ENCODE results near the gene TYW5. TPM values are rescaled to one million over a fixed set of nuclear protein-coding genes. Genes with fewer than 3 reads are reported as not detected.

The TYW5 gene
- polyA plus RNA-seq, 1 experiment, result 6.7 TPM

DNA sequence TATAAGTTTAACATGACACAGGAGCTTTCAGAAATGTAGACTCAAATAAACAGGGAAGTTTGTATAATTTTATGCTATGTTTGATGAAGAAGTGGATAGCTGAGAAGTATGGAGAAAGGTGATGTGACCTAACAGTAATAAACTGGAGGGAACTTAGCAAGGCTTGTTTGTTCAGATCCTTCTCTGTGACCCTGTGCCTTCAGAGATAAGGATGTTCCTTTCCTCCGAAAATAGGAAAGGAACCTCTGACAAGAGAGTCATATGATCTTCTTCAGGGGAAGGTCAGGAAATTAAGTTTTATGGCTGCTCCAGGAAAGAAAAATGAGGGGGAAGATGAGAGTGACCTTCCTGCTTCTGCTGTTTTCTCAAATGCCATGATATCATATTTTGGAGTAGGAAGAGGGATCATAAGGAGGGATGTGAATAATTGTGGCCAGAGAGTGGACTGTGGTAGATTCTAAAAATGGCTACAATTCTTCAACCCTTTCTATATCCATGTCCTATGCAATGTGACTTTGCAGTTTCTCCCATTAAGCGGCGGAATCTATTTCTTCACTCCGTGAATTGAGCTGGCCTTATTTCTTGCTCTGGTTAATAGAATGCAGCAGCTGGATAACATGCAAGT lies 52.7 kb downstream of the TYW5 start:
- no peak overlapping the region for H3K27ac ChIP-seq (ENCODE audit: low read depth, low read length)
- TF ChIP-seq, protein P1, sequence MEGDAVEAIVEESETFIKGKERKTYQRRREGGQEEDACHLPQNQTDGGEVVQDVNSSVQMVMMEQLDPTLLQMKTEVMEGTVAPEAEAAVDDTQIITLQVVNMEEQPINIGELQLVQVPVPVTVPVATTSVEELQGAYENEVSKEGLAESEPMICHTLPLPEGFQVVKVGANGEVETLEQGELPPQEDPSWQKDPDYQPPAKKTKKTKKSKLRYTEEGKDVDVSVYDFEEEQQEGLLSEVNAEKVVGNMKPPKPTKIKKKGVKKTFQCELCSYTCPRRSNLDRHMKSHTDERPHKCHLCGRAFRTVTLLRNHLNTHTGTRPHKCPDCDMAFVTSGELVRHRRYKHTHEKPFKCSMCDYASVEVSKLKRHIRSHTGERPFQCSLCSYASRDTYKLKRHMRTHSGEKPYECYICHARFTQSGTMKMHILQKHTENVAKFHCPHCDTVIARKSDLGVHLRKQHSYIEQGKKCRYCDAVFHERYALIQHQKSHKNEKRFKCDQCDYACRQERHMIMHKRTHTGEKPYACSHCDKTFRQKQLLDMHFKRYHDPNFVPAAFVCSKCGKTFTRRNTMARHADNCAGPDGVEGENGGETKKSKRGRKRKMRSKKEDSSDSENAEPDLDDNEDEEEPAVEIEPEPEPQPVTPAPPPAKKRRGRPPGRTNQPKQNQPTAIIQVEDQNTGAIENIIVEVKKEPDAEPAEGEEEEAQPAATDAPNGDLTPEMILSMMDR (IDR thresholded peaks at IDR 0.05; ENCODE audit: low read depth, low read length), result no peak
- no peaks in the 10 kb centered on the region for H3K27me3 ChIP-seq (ENCODE audit: control insufficient read depth, insufficient read depth, low read length)
- DNase-seq (ENCODE audit: low read depth, low spot score), result no peak
- CTCF ChIA-PET, result interaction anchor here (1.5 kb wide), 1 partner anchor 42 kb away, joined by 3 read pairs; no protein-coding TSS in a partner anchor
- H3K4me3 ChIP-seq (ENCODE audit: low read depth, low read length), result no peak overlapping the region
- no peaks in the 10 kb centered on the region for H3K9me3 ChIP-seq (ENCODE audit: control insufficient read depth, insufficient read depth, low read length)
- POLR2A ChIA-PET, result no interaction called here

DNA sequence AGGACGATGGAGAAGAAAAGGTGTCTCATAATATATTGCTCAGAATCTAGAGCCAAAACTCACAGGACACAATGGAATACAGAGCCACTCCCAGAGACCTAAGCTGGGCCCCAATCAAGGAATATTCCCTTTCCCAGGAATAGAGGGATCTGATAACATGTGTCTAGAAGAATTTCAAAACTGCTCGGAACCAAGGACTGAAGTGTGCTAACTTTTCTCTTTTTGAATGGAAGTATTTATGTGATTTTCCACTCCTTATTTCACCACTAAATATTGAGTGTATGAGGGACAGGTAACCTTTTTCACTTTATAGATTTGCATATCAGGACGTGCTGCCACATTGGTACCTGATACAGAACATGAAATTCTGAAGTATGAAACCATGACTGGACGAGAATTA lies 53.3 kb downstream of the TYW5 start:
- CTCF ChIA-PET, result interaction anchor here (1.5 kb wide), 1 partner anchor 41 kb away, joined by 3 read pairs; no protein-coding TSS in a partner anchor
- POLR2A ChIA-PET, result no interaction called here

DNA sequence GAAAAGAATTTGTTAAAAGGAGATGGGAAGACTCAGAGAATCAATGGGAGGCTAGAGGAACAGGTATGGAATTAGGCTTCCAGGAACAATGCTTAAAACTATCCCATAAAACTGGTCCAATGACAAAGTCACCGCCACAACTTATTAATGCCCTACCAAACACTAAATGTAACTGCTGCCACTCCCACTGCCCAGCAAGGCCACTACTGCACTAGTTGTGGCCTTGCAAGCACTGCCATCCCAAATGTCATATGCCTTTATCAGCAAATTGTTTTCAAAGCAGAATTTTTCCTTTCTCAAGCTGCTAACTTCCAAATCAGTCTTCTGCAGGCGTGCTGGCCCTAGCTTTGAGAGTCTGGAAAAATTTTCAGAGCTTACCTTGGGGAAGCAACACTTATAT lies 58.7 kb downstream of the TYW5 start:
- CTCF ChIA-PET, result no interaction called here
- no peak for DNase-seq (ENCODE audit: low read depth, low spot score)
- no peaks in the 10 kb centered on the region for H3K9me3 ChIP-seq (ENCODE audit: control insufficient read depth, insufficient read depth, low read length)
- H3K27ac ChIP-seq (ENCODE audit: low read depth, low read length), result no peak overlapping the region
- H3K4me3 ChIP-seq (ENCODE audit: low read depth, low read length), result no peak overlapping the region
- POLR2A ChIA-PET, result no interaction called here
- TF ChIP-seq, protein P1 (IDR thresholded peaks at IDR 0.05; ENCODE audit: low read depth, low read length), result no peak
- H3K27me3 ChIP-seq (ENCODE audit: control insufficient read depth, insufficient read depth, low read length), result no peaks in the 10 kb centered on the region

More for the DNA sequence above, 53.3 kb downstream of the TYW5 start:
- TF ChIP-seq, protein P1 (IDR thresholded peaks at IDR 0.05; ENCODE audit: low read depth, low read length), result no peak
- Histone ChIP-seq H3K27ac (ENCODE audit: low read depth, low read length) (no peak overlapping the region), H3K27me3 (ENCODE audit: control insufficient read depth, insufficient read depth, low read length) (no peaks in the 10 kb centered on the region), H3K9me3 (ENCODE audit: control insufficient read depth, insufficient read depth, low read length) (no peaks in the 10 kb centered on the region), H3K4me3 (ENCODE audit: low read depth, low read length) (no peak overlapping the region)
- DNase-seq (ENCODE audit: low read depth, low spot score), result no peak

DNA sequence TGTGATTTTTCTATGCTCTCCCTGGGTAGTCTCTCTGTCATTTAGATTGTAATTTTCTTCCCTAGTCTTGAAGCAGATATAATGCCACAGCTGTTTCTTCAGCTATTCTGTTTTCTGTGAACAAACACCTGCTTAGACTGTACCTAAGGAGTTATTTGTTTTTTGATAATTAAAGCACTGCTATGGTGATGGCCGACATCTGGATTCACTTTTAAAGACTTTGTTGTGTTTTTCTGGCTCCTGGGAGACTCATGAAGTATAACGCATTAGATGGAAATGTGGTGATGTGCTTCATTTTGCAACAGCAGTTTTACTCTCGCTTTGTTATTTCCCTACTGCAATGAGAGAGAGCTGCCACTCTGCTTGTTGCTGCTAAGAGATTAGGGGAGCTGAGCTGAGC lies 59.9 kb downstream of the TYW5 start:
- Histone ChIP-seq H3K27me3 (ENCODE audit: control insufficient read depth, insufficient read depth, low read length) (no peaks in the 10 kb centered on the region), H3K9me3 (ENCODE audit: control insufficient read depth, insufficient read depth, low read length) (no peaks in the 10 kb centered on the region), H3K27ac (ENCODE audit: low read depth, low read length) (no peak overlapping the region), H3K4me3 (ENCODE audit: low read depth, low read length) (no peak overlapping the region)
- TF ChIP-seq, protein P1 (IDR thresholded peaks at IDR 0.05; ENCODE audit: low read depth, low read length), result no peak
- ChIA-PET CTCF (no interaction called here), POLR2A (no interaction called here)
- DNase-seq (ENCODE audit: low read depth, low spot score), result no peak

DNA sequence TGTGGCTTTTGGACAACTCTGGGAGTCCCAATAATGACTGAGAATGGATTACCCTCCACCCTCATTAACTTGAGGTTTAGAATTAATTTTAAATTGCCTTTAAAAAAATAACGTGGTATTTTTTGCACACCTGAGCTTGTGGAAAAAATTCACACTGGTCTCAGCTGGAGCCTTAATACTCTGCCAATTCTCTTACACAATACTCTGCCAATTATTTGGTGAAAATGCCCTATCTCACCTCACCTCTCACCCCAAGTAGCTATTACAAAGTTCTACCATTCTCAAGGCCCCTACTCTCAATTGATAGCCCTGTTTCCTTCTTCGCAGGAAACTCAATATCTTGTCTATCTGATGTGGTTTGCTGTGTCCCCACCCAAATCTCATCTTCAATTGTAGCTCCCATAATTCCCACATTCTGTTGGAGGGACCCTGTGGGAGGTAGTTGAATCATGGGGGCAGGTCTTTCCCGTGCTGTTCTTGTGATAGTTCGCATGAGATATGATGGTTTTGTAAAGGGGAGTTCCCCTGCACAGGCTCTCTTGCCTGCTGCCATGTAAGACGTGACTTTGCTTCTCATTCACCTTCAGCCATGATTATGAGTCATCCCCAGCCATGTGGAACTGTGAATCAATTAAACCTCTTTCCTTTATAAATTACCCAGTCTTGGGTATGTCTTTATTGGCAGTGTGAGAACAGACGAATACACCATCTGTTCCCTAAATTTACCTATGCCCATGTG lies 71.6 kb downstream of the TYW5 start:
- no peaks in the 10 kb centered on the region for H3K9me3 ChIP-seq (ENCODE audit: control insufficient read depth, insufficient read depth, low read length)
- POLR2A ChIA-PET, result no interaction called here
- no peak for DNase-seq (ENCODE audit: low read depth, low spot score)
- CTCF ChIA-PET, result no interaction called here
- TF ChIP-seq, protein P1 (IDR thresholded peaks at IDR 0.05; ENCODE audit: low read depth, low read length), result no peak
- no peaks in the 10 kb centered on the region for H3K27me3 ChIP-seq (ENCODE audit: control insufficient read depth, insufficient read depth, low read length)
- no peak overlapping the region for H3K4me3 ChIP-seq (ENCODE audit: low read depth, low read length)
- no peak overlapping the region for H3K27ac ChIP-seq (ENCODE audit: low read depth, low read length)
